NCI-H146 treated with DMSO at 0.1 percent for 48 hours (cell line): Measurements from ENCODE around the gene B3GNT9.

Experiments
- DNase-seq: peaks from one replicate; lab custom pipeline; 2025; ENCODE audit not compliant: unreplicated experiment; lab: John Stamatoyannopoulos, UW

The B3GNT9 gene

DNA sequence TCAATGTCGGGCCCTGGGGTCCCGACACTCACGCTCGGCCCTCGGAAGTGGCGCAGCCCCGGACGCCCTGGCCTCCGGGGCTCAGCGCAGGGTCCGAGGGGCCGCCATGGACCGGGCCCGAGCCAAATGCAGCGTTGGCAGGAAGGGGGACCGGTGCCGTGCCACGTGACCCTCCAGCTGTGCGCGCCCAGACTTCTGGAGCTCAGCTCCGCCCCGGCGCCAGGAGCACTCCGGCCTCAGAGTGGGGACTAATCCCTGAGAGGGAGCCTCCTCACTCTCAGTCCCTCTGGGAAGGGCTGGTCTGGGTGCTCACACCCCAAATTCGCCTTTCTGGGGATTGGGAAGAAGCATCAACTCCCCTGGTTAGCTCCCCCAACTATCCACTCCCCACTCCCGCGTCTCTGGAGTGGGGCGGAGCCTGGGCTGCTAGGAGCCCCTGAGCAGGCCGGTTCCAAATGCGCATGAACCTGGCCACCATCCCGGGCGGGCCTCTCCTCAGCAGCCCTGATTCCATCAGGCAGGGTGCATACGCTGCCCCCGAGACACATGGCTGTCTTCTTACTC lies at the start of gene B3GNT9:
Gene B3GNT9, minus strand, starts transcription at position 166 of the 564 bp plus-strand sequence. CDS start 513 bp downstream, outside the sequence.
- DNase-seq: no peak

DNA sequence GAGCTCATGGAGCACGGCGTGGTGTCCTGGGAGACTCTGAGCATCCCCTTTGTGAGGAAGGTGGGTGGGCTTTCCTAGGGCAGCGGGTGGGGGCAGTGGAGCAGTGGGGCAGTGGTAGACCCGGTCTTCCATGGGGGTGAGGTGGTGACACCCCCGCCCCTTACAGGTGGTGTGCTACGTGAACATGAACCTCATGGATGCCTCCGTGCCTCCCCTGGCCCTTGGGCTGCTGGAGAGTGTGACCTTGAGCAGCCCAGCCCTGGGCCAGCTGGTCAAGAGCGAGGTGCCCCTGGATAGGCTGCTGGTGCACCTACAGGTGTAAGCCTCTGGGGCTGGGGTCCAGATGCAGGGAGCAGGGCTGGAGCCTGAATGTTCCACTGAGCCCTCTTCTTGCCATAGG lies 49.7 kb upstream of the B3GNT9 start:
- no peak for DNase-seq

DNA sequence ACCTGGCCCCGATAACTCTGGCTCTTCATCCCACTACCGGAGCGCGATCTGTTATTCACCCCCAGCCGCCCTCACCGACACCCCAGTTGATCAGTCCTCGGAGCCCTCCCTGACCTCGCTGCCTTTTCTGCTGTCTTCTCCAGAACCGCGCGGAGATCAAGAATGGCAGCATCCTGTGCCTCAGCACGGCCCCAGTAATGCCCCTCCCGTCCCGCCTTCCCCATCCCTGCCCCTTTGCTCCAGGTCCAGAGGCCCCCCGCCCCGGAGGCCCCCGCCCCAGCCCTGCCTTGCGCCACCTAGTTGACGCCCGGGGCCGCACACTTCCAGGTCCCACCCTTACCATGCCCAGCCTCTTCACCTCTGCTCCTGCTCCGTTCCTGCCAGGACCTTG lies 49.0 kb upstream of the B3GNT9 start:
- peak; percentile 25 for DNase-seq

- peak; percentile 49 for DNase-seq
These were observed 48.4 kb upstream of the B3GNT9 start, which contains the start of gene ELMO3 for GRCh38 chr16:67199011-67199807. ELMO3 (plus strand) TSS chr16:67199131; CDS start chr16:67199327, 196 bp downstream.

- no peak for DNase-seq
These were observed 47.5 kb upstream of the B3GNT9 start for GRCh38 chr16:67198238-67198734.

DNA sequence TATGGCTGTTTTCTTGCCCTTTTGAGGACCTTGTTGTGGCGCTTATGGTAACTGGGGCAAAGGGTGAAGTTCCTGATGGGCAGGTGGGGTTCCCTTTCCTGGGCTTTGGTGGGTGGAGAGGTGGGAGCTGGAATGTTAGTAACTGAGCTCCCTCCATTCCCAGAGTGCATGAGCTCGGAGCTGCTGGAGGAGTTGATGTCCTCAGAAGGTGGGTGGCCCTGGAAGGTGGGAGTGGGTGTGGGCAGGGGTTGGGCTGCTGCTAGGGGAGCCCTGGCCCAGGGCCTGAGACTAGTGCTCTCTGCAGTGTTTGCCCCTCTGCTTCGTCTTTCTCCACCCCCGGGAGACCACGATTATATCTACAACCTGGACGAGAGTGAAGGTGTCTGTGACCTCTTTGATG lies 46.9 kb upstream of the B3GNT9 start:
- no peak for DNase-seq

- DNase-seq: no peak
These were observed 46.1 kb upstream of the B3GNT9 start for GRCh38 chr16:67196881-67197280.

GRCh38 chr16:67195676-67196075 lies 44.9 kb upstream of the B3GNT9 start:
- DNase-seq: no peak

- DNase-seq: no peak
These were observed 43.5 kb upstream of the B3GNT9 start for GRCh38 chr16:67194260-67194659.

GRCh38 chr16:67193536-67193935 lies 42.7 kb upstream of the B3GNT9 start:
- no peak for DNase-seq

- DNase-seq: no peak
These were observed 42.1 kb upstream of the B3GNT9 start for GRCh38 chr16:67192781-67193361.

DNA sequence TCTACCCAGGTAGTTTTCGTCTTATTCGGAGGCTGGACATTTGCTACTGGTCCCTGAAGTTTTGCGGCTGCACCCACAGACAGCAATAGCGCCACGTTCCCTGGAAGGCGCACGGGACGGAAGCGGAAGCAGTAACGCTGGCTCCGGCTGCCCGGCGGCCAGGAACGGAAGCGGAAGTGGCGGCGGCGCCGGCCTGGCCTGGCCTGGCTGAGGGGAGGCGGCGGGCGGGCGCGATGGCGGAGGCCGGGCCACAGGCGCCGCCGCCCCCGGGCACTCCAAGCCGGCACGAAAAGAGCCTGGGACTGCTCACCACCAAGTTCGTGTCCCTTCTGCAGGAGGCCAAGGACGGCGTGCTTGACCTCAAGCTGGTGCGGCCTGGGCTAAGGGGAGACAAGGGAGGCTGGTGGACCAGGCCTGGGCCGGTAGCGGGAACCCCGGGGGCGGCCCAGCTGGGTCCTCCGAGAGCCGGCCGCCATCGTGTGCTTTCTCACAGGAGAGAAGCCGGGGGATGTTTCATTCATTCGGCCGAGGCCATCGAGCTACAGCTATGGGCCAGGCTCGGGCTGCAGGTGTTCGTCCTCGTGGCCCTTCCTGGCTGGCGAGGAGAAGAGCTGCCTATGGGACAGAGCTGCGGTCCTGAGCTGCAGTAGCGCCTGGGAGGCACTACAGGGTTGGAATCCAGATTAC lies 41.3 kb upstream of the B3GNT9 start, which contains the start of gene E2F4:
Gene E2F4, plus strand, starts transcription at position 161 of the 687 bp plus-strand sequence. Its CDS starts 73 bp downstream, at position 234.
- peak; percentile 51 for DNase-seq

- DNase-seq: no peak
These were observed 40.7 kb upstream of the B3GNT9 start for GRCh38 chr16:67191411-67191994.

GRCh38 chr16:67190448-67191399 lies 39.9 kb upstream of the B3GNT9 start:
- DNase-seq: no peak

GRCh38 chr16:67190041-67190440 lies 39.2 kb upstream of the B3GNT9 start, which contains the start of gene EXOC3L1:
EXOC3L1 (minus strand) TSS chr16:67190136; CDS start chr16:67189676, 460 bp downstream.
- DNase-seq: no peak

GRCh38 chr16:67188798-67189197 lies 38.0 kb upstream of the B3GNT9 start:
- DNase-seq: no peak

GRCh38 chr16:67188323-67188722 lies 37.5 kb upstream of the B3GNT9 start:
- no peak for DNase-seq

- no peak for DNase-seq
These were observed 36.5 kb upstream of the B3GNT9 start for GRCh38 chr16:67187175-67187890.

DNA sequence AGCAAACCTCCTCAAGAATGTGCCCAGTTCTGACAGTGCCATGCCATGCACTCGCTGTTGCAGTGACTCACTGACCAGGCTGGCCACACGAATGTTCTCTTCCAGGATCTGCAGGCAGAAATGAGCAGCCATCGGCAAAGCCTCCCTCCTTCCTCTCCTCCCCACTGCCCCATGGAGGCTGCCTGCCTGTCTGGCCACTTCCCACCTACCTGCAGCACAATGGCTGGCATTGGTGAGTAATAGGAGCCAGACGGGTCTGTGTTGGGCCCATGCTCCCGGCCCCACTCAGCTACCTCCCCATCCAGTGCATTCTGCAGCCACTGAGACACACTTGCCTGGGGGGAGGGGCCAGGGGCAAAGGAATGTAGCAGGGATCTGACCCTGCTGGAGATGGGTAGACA lies 35.8 kb upstream of the B3GNT9 start:
- no peak for DNase-seq
